Stimulated activated CD8-positive, alpha-beta memory T cell treated with anti-CD3 and anti-CD28 coated beads, Interleukin-7, amount 100 ng/mL, for 4 hours (primary cell): Measurements from ENCODE around the gene IRX2.

Source experiments
- DNase-seq, 2 donors: peaks; one replicate each; pipeline ENCODE4 v3.0.0-alpha.2; 2020; ENCODE audit warnings: low read depth in 2 of 2

Gene IRX2

GRCh38 chr5:2697041-2697440, 54.4 kb downstream of the IRX2 start:
- DNase-seq, result no peak
